ENCODE measurements around the gene ZBP1.

ZBP1 gene

GRCh38 chr20:57568088-57568896 is 51.9 kb downstream of the ZBP1 start:
- no peak for DNase-seq

GRCh38 chr20:57567471-57568079 is 52.7 kb downstream of the ZBP1 start:
- no peak for DNase-seq

GRCh38 chr20:57566803-57567459 is 53.3 kb downstream of the ZBP1 start:
- no peak for DNase-seq

GRCh38 chr20:57566399-57566798 is 53.8 kb downstream of the ZBP1 start:
- DNase-seq = no peak

- no peak for DNase-seq
These were observed 55.1 kb downstream of the ZBP1 start for GRCh38 chr20:57564951-57565642.

GRCh38 chr20:57564180-57564802 is 55.9 kb downstream of the ZBP1 start:
- DNase-seq = no peak

DNA sequence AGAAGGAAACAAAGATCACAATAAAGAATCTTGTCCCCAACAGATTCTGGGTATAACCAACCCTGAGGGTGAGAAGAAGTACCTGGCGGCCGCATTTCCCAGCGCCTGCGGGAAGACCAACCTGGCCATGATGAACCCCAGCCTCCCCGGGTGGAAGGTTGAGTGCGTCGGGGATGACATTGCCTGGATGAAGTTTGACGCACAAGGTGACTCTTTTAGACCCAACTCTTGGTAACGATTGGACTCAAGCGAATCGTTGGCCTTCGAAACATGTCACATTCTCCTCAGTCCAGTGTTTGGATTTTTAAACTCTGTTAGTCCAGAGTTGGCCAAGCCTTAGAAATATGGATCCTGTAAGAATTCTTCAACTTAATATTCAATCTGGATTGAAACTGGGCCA is 56.7 kb downstream of the ZBP1 start:
- DNase-seq = no peak

DNA sequence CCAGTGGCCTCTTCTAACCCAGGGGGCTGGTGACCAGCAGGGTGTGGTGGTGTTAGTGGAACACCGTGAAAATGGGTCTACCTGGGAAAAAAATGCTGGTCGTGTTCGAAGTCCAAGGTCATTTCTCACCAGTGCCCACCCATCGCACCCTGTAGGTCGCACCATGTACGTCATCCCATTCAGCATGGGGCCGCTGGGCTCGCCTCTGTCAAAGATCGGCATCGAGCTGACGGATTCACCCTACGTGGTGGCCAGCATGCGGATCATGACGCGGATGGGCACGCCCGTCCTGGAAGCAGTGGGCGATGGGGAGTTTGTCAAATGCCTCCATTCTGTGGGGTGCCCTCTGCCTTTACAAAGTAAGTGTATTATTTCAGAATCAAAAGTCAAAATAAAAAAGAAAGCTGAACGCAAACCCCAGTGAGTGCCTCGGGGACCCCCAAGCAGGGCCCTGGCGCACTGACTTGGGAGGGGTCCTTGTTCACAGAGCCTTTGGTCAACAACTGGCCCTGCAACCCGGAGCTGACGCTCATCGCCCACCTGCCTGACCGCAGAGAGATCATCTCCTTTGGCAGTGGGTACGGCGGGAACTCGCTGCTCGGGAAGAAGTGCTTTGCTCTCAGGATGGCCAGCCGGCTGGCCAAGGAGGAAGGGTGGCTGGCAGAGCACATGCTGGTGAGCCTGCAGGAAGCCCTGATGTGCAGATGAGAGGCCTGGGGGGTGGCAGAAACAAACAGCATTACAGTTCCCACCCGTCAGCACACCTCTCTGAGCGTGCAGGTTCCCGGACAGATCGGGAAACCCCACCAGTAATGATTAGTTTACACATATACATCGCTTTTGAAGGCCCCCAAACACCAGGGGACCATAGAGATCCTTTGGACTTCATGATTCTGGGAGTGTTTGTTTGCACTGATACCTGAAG is 57.4 kb downstream of the ZBP1 start:
- DNase-seq = no peak

- DNase-seq = no peak
These were observed 58.6 kb downstream of the ZBP1 start for GRCh38 chr20:57561356-57562279.

DNA sequence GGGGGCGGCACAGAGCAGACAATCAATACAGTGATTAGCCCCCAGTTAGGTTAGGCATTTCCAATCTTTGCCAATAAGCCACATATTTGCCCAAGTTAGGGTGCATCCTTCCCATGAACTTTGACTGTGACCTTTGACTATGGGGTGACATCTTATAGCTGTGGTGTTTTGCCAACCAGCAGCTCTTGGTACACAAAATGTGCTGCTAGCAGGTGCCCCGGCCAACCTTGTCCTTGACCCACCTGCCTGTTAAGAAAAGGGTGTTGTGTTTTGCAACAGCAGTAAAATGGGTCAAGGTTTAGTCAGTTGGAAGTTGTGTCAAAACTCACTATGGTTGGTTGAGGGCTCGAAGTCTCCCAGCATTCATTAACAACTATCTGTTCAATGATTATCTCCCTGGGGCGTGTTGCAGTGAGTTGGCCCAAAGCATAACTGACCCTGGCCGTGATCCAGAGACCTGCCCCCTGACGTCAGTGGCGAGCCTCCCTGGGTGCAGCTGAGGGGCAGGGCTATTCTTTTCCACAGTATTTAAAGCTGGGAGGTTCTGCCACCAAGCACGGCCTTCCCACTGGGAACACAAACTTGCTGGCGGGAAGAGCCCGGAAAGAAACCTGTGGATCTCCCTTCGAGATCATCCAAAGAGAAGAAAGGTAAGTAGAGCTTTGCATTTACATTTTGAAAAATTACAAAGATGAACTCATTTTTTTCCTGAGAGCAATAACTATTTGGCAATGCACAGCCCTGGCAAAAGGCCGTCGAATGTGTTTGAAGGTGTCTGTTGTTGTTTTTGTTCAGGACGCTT is 59.5 kb downstream of the ZBP1 start, which contains the start of gene PCK1:
TSS of gene PCK1 (plus strand) at position 557 of the 802 bp plus-strand sequence. CDS start 302 bp downstream, outside the sequence.
- no peak for DNase-seq

GRCh38 chr20:57559658-57560553 is 60.3 kb downstream of the ZBP1 start:
- DNase-seq = no peak

DNA sequence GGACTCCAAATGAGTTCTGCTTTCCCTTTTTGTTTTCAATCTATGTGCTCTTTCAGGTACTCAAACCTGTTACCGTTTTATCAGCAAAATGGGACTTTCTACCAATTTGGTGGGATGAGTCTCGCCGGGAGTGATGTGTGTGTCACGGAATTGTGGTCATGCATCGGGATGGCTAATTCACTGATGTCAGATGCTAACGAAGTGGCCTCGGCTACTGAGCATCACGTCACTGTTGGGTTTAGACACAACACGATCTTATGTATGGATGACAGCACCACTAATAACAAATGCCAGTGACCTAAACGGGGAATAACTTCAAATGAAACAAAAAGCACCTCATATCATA is 61.0 kb downstream of the ZBP1 start:
- DNase-seq = no peak

DNA sequence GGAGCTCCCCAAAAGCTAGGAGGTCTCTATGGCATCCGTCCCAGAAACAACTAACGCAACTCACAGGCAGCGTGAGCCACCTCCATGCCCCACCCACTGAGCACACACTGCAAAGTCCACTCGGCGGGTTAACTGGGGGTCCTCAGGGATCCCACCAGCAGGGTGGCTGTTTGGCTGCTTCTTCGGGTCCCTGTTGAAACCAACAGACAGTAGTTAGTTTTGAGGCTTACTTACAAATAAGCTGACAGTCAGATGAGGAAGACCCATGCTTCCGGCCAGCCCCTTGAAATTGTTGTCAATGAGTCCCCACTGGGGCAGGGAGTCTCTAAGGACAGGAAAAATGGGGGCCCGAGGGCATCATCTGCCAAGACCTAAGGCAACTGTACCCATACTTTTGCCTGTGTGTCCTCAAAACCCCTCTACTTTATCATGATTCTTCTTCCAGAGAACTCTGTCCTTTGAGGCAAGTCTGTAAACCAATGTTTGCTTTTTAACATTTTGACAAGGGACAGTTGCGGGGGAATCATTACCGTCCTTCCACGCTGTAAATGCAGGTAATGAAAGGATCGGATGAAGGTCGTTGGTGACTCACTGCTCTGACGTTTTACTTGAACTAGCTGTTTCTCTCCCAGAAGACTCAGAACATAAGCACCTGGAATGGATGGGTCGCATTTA is 61.5 kb downstream of the ZBP1 start:
- no peak for DNase-seq

- no peak for DNase-seq
These were observed 62.2 kb downstream of the ZBP1 start for GRCh38 chr20:57557926-57558613.

DNA sequence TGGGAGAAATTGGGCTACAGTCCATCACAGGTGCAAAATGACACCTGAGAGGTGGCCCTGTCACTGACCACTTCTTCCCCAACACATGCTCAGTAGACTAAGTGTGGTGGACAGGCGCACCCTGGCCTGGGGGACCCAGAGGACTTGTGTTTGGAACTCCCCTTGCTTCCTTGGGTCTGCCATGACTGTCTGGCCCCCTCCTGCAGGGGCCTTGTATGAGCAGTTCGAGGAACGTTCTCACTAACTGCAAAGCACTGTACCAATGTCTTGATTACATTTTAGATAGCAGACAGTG is 63.3 kb downstream of the ZBP1 start:
- no peak for DNase-seq

DNA sequence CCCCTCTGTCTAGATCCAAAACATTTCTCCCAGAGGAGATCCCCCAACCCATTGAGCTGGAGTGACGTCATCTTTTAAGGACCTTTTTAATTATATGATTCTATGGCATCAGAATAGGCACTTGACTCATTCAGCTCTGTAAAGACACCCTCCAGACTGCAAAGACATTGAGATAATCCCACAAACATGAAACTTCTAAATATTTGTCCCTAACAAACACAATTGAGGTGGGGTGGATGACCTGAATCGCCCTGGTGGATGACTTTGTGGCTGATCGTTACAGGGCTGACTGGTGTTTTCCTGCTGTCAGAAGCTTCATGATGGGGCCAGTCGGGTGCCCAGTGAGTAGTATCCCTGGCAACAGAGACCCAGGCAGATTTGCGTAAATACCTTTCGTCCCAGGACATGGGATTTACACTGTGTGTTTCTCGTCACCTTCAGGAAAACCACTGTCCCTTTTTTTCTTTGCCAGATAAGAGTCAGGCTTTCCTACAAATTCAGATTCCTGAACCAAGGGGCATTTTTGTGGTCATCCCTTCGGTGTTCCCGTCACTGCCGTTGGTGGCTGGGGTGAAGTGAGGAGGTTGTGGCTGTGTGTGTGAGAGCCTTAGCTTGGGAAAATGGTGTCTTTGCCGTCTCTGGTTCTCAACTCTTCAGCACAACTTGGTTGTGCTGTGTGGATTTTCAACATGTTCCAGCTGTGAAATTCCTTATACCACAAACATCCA is 64.6 kb downstream of the ZBP1 start:
- DNase-seq = no peak
